Body of pancreas (tissue), 4 donors: ENCODE data around the gene EMILIN2. TPM values are rescaled to one million over a fixed set of nuclear protein-coding genes. Genes with fewer than 3 reads are reported as not detected.

Experiments used
- ATAC-seq: fragments of 150-250 bp; one replicate; pipeline ENCODE4 v1.9.1; 2016
- DNase-seq, 4 donors: peaks; one replicate each; pipeline ENCODE4 v3.0.0-alpha.2; 2019
- H3K27ac ChIP-seq, 4 donors: fragments of 200-600 bp; sonication (generic); 1 replicate in 3 of 4; 2 replicates in 1 of 4; pipeline versions ENCODE4 v1.5.1 to v1.6.1; 2016 to 2019; ENCODE audit warnings: mild to moderate bottlenecking in 1 of 4, mixed read lengths in 1 of 4, moderate library complexity in 1 of 4
- H3K27me3 ChIP-seq, 2 donors: fragments of 200-600 bp; sonication (generic); one replicate each; pipeline ENCODE4 v1.6.0; 2016; ENCODE audit warnings: mild to moderate bottlenecking in 1 of 2
- H3K36me3 ChIP-seq, 2 donors: fragments of 200-600 bp; sonication (generic); replicated peaks in 1 of 2; 2 replicates each; pipeline ENCODE4 v1.5.1; 2016; ENCODE audit warnings: low read depth in 2 of 2; ENCODE audit not compliant: insufficient read depth in 1 of 2
- H3K4me1 ChIP-seq: fragments of 200-600 bp; sonication (generic); one replicate; pipeline ENCODE4 v1.6.0; 2016
- H3K4me3 ChIP-seq, 2 donors: fragments of 200-600 bp; sonication (generic); 1 replicate in 1 of 2; 2 replicates in 1 of 2; pipeline ENCODE4 v1.5.1; 2016 to 2019
- H3K9me3 ChIP-seq, 3 donors: fragments of 200-600 bp; sonication (generic); 1 replicate in 2 of 3; 2 replicates in 1 of 3; pipeline ENCODE4 v1.5.1; 2016
- CTCF ChIP-seq, 7 experiments: fragments of 450-650 bp in 4 of 7; fragments of 200-600 bp in 3 of 7; sonication (generic) in 3 of 7; IDR thresholded peaks; one replicate each; pipeline ENCODE4 v1.5.1; 2016 to 2019; ENCODE audit warnings: antibody characterized with exemption in 7 of 7
- POLR2A ChIP-seq, 3 donors: fragments of 450-650 bp; IDR thresholded peaks; one replicate each; pipeline ENCODE4 v1.6.1; 2016; ENCODE audit warnings: antibody characterized with exemption in 3 of 3, mild to moderate bottlenecking in 2 of 3
- WGBS, 2 donors: methylation state at CpG; one replicate each; pipeline ENCODE4 v1.1.5; 2017; 5-methylcytosine and 5-hydroxymethylcytosine counted together
- intact Hi-C: fragments of 100-400 bp; cut with DNase I; formaldehyde crosslinking; loops from one replicate; pipeline ENCODE4 v1.15.1; 2023
- total RNA-seq, 2 donors: library from RNA; depleted of rRNA; stranded (reverse); fragments of >200 nt; gene quantifications; one replicate each; pipeline ENCODE4 v1.1.0, GENCODE V29; 2016

EMILIN2 gene
- total RNA-seq, 2 donors from 2014 or later, result 2.0 to 3.1 TPM

- no peaks in the 10 kb centered on the region for H3K36me3 ChIP-seq
- H3K27ac ChIP-seq, result peak overlapping the region in 1 of 4 donors; percentile 53
- DNase-seq, result peak in 1 of 4 donors; percentile 50
- no peak overlapping the region for H3K4me3 ChIP-seq
- intact Hi-C loops, result no loop called here
- H3K4me1 ChIP-seq, result peaks cover 22% of the 10 kb centered on the region
- no peaks in the 10 kb centered on the region for H3K27me3 ChIP-seq
- 62 to 82% methylated on average over 4 of the region's 4 CpGs for WGBS, 2 donors
- H3K9me3 ChIP-seq, result no peaks in the 10 kb centered on the region
- TF ChIP-seq POLR2A (IDR thresholded peaks at IDR 0.05) (peak in 1 of 3 donors; percentile 19), CTCF (IDR thresholded peaks at IDR 0.05) (no peak)
- ATAC-seq, result no peak
These were observed 1.6 kb upstream of the EMILIN2 start for GRCh38 chr18:2845172-2845571.

- Histone ChIP-seq H3K36me3 (no peaks in the 10 kb centered on the region), H3K9me3 (no peaks in the 10 kb centered on the region)
- 2 to 4% methylated on average over 19 to 76 of the region's 80 CpGs for WGBS, 2 donors
These were observed 776 bp downstream of the EMILIN2 start for GRCh38 chr18:2847317-2848246.

GRCh38 chr18:2848247-2849246 lies 1.7 kb downstream of the EMILIN2 start:
- Histone ChIP-seq H3K4me1 (peaks cover 22% of the 10 kb centered on the region), H3K9me3 (no peaks in the 10 kb centered on the region), H3K36me3 (no peaks in the 10 kb centered on the region), H3K27ac (peak overlapping the region in 1 of 4 donors; percentile 60), H3K27me3 (no peaks in the 10 kb centered on the region), H3K4me3 (peak overlapping the region in 1 of 2 donors; percentile 17)
- ATAC-seq (no peak), DNase-seq (no peak)
- WGBS, 2 donors, result 26 to 32% methylated on average over 17 of the region's 17 CpGs
- TF ChIP-seq CTCF (IDR thresholded peaks at IDR 0.05), result no peak
- no peak for TF ChIP-seq POLR2A (IDR thresholded peaks at IDR 0.05)
- intact Hi-C loops, result no loop called here

More at GRCh38 chr18:2847317-2848246, 776 bp downstream of the EMILIN2 start:
- Histone ChIP-seq H3K4me1 (peaks cover 22% of the 10 kb centered on the region), H3K27ac (peak overlapping the region in 1 of 4 donors; percentile 60), H3K4me3 (peak overlapping the region in 1 of 2 donors; percentile 17), H3K27me3 (no peaks in the 10 kb centered on the region)
- TF ChIP-seq POLR2A (IDR thresholded peaks at IDR 0.05) (no peak), CTCF (IDR thresholded peaks at IDR 0.05) (no peak)
- intact Hi-C loops, result no loop called here
- ATAC-seq (peak; percentile 31), DNase-seq (peak in 1 of 4 donors; percentile 16)

- TF ChIP-seq POLR2A (IDR thresholded peaks at IDR 0.05), result no peak
- TF ChIP-seq CTCF (IDR thresholded peaks at IDR 0.05), result no peak
- no peak for ATAC-seq
- Histone ChIP-seq H3K4me1 (peaks cover 27% of the 10 kb centered on the region), H3K27me3 (no peaks in the 10 kb centered on the region), H3K9me3 (no peaks in the 10 kb centered on the region), H3K36me3 (no peaks in the 10 kb centered on the region), H3K27ac (no peak overlapping the region), H3K4me3 (no peak overlapping the region)
- 77 to 81% methylated on average over 2 of the region's 2 CpGs for WGBS, 2 donors
- intact Hi-C loops, result loop anchor here (10.0 kb wide), 1 partner anchor 64 kb away; no protein-coding TSS in a partner anchor
- no peak for DNase-seq
These were observed 4.0 kb downstream of the EMILIN2 start for GRCh38 chr18:2850816-2851215.
